ENCODE data around the gene DTNA. TPM values are rescaled to one million over a fixed set of nuclear protein-coding genes. Genes with fewer than 3 reads are reported as not detected.

The DTNA gene
- total RNA-seq, 1 experiment from 2014 or later, result 9.0 TPM

GRCh38 chr18:34802959-34803358, 92.9 kb downstream of the DTNA start:
- CTCF ChIA-PET, result no interaction called here
- Mint-ChIP-seq H3K4me3 (ENCODE audit: low read depth, unreplicated experiment) (no peak overlapping the region), H3K9me3 (ENCODE audit: low read depth, unreplicated experiment) (no peaks in the 10 kb centered on the region), H3K4me1 (ENCODE audit: low read depth, unreplicated experiment) (no peaks in the 10 kb centered on the region), H3K27me3 (ENCODE audit: unreplicated experiment) (no peaks in the 10 kb centered on the region), H3K36me3 (ENCODE audit: insufficient read depth, unreplicated experiment) (no peaks in the 10 kb centered on the region), H3K27ac (ENCODE audit: unreplicated experiment) (no peak overlapping the region)
- TF ChIP-seq CTCF (IDR thresholded peaks at IDR 0.05; ENCODE audit: unreplicated experiment), result no peak
- no peak for DNase-seq
- intact Hi-C loops (cut with micrococcal nuclease; ENCODE audit: unreplicated experiment), result no loop called here
- BruUV-seq (replicated peaks), result no TSS peak

- Mint-ChIP-seq H3K27ac (ENCODE audit: unreplicated experiment) (no peak overlapping the region), H3K4me3 (ENCODE audit: low read depth, unreplicated experiment) (no peak overlapping the region), H3K9me3 (ENCODE audit: low read depth, unreplicated experiment) (no peaks in the 10 kb centered on the region), H3K27me3 (ENCODE audit: unreplicated experiment) (no peaks in the 10 kb centered on the region), H3K36me3 (ENCODE audit: insufficient read depth, unreplicated experiment) (no peaks in the 10 kb centered on the region), H3K4me1 (ENCODE audit: low read depth, unreplicated experiment) (no peaks in the 10 kb centered on the region)
- intact Hi-C loops (cut with micrococcal nuclease; ENCODE audit: unreplicated experiment), result no loop called here
- CTCF ChIA-PET, result no interaction called here
- no peak for TF ChIP-seq CTCF (IDR thresholded peaks at IDR 0.05; ENCODE audit: unreplicated experiment)
- BruUV-seq (replicated peaks), result no TSS peak
- no peak for DNase-seq
Observed at GRCh38 chr18:34803877-34804400, 93.8 kb downstream of the DTNA start.

- Mint-ChIP-seq H3K4me1 (ENCODE audit: low read depth, unreplicated experiment) (no peaks in the 10 kb centered on the region), H3K27me3 (ENCODE audit: unreplicated experiment) (no peaks in the 10 kb centered on the region), H3K9me3 (ENCODE audit: low read depth, unreplicated experiment) (no peaks in the 10 kb centered on the region), H3K4me3 (ENCODE audit: low read depth, unreplicated experiment) (no peak overlapping the region), H3K27ac (ENCODE audit: unreplicated experiment) (no peak overlapping the region), H3K36me3 (ENCODE audit: insufficient read depth, unreplicated experiment) (no peaks in the 10 kb centered on the region)
- BruUV-seq (replicated peaks), result no TSS peak
- no peak for DNase-seq
- no peak for TF ChIP-seq CTCF (IDR thresholded peaks at IDR 0.05; ENCODE audit: unreplicated experiment)
- intact Hi-C loops (cut with micrococcal nuclease; ENCODE audit: unreplicated experiment), result no loop called here
- CTCF ChIA-PET, result interaction anchor here (1.3 kb wide), 1 partner anchor 17 kb away, joined by 4 read pairs; no protein-coding TSS in a partner anchor
Observed at GRCh38 chr18:34805103-34805877, 95.2 kb downstream of the DTNA start.

GRCh38 chr18:34805878-34806351, 95.8 kb downstream of the DTNA start:
- DNase-seq, result no peak
- Mint-ChIP-seq H3K4me3 (ENCODE audit: low read depth, unreplicated experiment) (no peak overlapping the region), H3K4me1 (ENCODE audit: low read depth, unreplicated experiment) (no peaks in the 10 kb centered on the region), H3K27ac (ENCODE audit: unreplicated experiment) (no peak overlapping the region), H3K36me3 (ENCODE audit: insufficient read depth, unreplicated experiment) (no peaks in the 10 kb centered on the region), H3K27me3 (ENCODE audit: unreplicated experiment) (no peaks in the 10 kb centered on the region), H3K9me3 (ENCODE audit: low read depth, unreplicated experiment) (no peaks in the 10 kb centered on the region)
- no peak for TF ChIP-seq CTCF (IDR thresholded peaks at IDR 0.05; ENCODE audit: unreplicated experiment)
- CTCF ChIA-PET, result interaction anchor here (1.3 kb wide), 1 partner anchor 18 kb away, joined by 4 read pairs; no protein-coding TSS in a partner anchor
- BruUV-seq (replicated peaks), result no TSS peak
- intact Hi-C loops (cut with micrococcal nuclease; ENCODE audit: unreplicated experiment), result no loop called here
